ENCODE data around the gene MYO9B.
"Not testable (repeated sequence)": the region's sequence is repeated elsewhere in the genome, so short reads cannot be mapped to it uniquely, and the experiment has no call there.

MYO9B gene

DNA sequence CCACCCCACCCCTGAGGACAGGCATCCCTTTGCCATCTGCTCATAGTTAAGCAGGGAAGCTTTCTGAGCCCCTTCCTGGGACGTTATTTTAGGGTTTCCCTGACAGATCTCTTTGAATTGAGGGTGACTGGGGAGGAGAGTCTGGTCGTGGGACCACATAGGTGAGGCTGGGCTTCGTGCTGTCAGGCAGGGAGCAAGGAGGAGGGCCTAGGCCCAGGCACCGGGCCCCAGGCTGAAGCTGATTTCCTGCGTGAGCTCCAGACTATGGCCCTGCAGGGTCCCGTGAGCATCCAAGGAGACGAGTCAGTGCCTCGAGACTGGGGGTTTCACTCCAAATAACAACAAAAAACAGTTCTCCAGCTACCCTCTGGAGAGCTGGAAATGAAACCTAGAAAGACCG lies 60.4 kb downstream of the MYO9B start:
- no peak for TF ChIP-seq CTCF (IDR thresholded peaks at IDR 0.05; ENCODE audit: insufficient read depth, low read depth, low read length, missing control alignments)
- H3K4me3 ChIP-seq (ENCODE audit: low read depth, low read length) = peak overlapping the region; percentile 12; the same call in 1 of the 2 replicates
- DNase-seq (ENCODE audit: low read depth) = peak; percentile 26

DNA sequence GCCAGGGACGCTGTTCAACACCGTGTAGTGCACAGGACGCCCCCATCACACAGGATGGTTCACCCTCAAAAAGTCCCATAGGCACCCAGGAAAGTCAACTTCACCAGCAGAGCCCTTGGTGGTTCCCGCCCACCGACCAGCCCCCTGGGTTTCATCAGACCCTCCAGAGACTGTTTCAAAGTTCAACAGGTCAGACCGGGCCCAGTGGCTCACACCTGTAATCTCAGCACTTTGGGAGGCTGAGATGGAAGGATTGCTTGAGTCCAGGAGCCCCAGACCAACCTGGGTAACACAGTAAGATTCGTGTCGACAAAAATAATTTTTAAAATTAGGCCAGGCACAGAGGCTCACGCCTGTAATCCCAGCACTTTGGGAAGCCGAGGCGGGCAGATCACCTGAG lies 61.0 kb downstream of the MYO9B start:
- H3K4me3 ChIP-seq (ENCODE audit: low read depth, low read length) = no peak overlapping the region
- peak; percentile 20 for DNase-seq (ENCODE audit: low read depth)
- no peak for TF ChIP-seq CTCF (IDR thresholded peaks at IDR 0.05; ENCODE audit: insufficient read depth, low read depth, low read length, missing control alignments)

GRCh38 chr19:17137417-17137816 lies 61.8 kb downstream of the MYO9B start:
- H3K4me3 ChIP-seq (ENCODE audit: low read depth, low read length) = no peak overlapping the region
- no peak for TF ChIP-seq CTCF (IDR thresholded peaks at IDR 0.05; ENCODE audit: insufficient read depth, low read depth, low read length, missing control alignments)
- no peak for DNase-seq (ENCODE audit: low read depth)

DNA sequence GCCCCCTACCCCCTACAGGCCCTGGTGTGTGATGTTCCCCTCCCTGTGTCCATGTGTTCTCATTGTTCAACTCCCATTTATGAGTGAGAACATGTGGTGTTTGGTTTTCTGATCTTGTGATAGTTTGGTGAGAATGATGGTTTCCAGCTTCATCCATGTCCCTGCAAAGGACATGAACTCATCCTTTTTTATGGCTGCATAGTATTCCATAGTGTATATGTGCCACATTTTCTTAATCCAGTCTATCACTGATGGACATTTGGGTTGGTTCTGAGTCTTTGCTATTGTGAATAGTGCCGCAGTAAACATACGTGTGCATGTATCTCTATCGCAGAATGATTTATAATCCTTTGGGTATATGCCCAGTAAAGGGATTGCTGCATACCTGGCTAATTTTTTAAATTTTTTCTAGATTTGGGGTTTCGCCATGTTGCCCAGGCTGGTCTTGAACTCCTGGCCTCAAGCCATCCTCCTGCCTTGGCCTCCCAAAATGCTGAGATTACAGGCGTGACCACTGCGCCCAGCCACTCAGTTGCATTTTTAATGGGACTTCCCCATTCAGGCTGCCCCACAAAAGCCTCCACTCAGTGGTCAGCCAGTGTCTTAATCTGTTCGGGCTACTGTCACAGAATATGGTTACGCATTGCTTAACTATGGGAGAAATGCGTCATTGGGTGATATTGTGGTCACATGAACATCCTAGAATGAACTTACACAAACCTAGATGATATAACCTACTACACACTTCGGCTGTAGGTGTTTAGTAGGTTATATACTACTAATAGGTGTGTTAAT lies 62.7 kb downstream of the MYO9B start:
- not testable (repeated sequence) for H3K4me3 ChIP-seq (ENCODE audit: low read depth, low read length)
- DNase-seq (ENCODE audit: low read depth) = peak; percentile 73

- no peak overlapping the region for H3K4me3 ChIP-seq (ENCODE audit: low read depth, low read length)
- TF ChIP-seq CTCF (IDR thresholded peaks at IDR 0.05; ENCODE audit: insufficient read depth, low read depth, low read length, missing control alignments) = no peak
- no peak for DNase-seq (ENCODE audit: low read depth)
Measured at GRCh38 chr19:17138937-17139598, 63.5 kb downstream of the MYO9B start.

GRCh38 chr19:17144771-17145170 lies 69.2 kb downstream of the MYO9B start:
- not testable (repeated sequence) for DNase-seq (ENCODE audit: low read depth); H3K4me3 ChIP-seq (ENCODE audit: low read depth, low read length)

- no peak for DNase-seq (ENCODE audit: low read depth)
- TF ChIP-seq CTCF (IDR thresholded peaks at IDR 0.05; ENCODE audit: insufficient read depth, low read depth, low read length, missing control alignments) = no peak
- H3K4me3 ChIP-seq (ENCODE audit: low read depth, low read length) = no peak overlapping the region
Measured at GRCh38 chr19:17145546-17146497, 70.2 kb downstream of the MYO9B start.

All from GM12865 (cell line).